ENCODE results near the gene VWF.
"Not testable (repeated sequence)": the region's sequence is repeated elsewhere in the genome, so short reads cannot be mapped to it uniquely, and the experiment has no call there.

- TF ChIP-seq, protein P1, sequence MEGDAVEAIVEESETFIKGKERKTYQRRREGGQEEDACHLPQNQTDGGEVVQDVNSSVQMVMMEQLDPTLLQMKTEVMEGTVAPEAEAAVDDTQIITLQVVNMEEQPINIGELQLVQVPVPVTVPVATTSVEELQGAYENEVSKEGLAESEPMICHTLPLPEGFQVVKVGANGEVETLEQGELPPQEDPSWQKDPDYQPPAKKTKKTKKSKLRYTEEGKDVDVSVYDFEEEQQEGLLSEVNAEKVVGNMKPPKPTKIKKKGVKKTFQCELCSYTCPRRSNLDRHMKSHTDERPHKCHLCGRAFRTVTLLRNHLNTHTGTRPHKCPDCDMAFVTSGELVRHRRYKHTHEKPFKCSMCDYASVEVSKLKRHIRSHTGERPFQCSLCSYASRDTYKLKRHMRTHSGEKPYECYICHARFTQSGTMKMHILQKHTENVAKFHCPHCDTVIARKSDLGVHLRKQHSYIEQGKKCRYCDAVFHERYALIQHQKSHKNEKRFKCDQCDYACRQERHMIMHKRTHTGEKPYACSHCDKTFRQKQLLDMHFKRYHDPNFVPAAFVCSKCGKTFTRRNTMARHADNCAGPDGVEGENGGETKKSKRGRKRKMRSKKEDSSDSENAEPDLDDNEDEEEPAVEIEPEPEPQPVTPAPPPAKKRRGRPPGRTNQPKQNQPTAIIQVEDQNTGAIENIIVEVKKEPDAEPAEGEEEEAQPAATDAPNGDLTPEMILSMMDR (IDR thresholded peaks at IDR 0.05; ENCODE audit: low read depth, low read length) = not testable (repeated sequence)
- not testable (repeated sequence) for TF ChIP-seq POLR2A (IDR thresholded peaks at IDR 0.05; ENCODE audit: extremely low read depth, insufficient read length); MAX (IDR thresholded peaks at IDR 0.05; ENCODE audit: low read depth, low read length); MYC (IDR thresholded peaks at IDR 0.05; ENCODE audit: low read depth, low read length)
Measured at GRCh38 chr12:6160049-6160649, 35.7 kb upstream of the VWF start.

All from NB4 (cell line).